OCI-LY7 (cell line): ENCODE data around the gene NEBL. TPM values are rescaled to one million over a fixed set of nuclear protein-coding genes. Genes with fewer than 3 reads are reported as not detected.

Experiments
- BruUV-seq: library from RNA; stranded (reverse); fragments of 400-500 nt; replicated peaks from 2 replicates; lab custom pipeline; 2021; lab: Mats Ljungman, UMichigan
- CTCF ChIA-PET: fragments of 300-600 bp; sonication (Branson Sonifier 250); formaldehyde crosslinking; loops from one replicate; lab custom pipeline; 2022; ENCODE audit warnings: antibody characterized with exemption; ENCODE audit not compliant: unreplicated experiment; lab: Charles Lee
- POLR2A ChIA-PET: fragments of 300-600 bp; sonication (Branson Sonifier 250); formaldehyde crosslinking; loops from one replicate; lab custom pipeline; 2022; ENCODE audit warnings: antibody characterized with exemption; lab: Charles Lee
- DNase-seq: peaks from one replicate; pipeline ENCODE4 v3.0.0-alpha.2; 2015; ENCODE audit warnings: low spot score
- H2AFZ ChIP-seq: fragments of 200-600 bp; sonication (generic), shearing (Covaris generic); 2 replicates; pipeline ENCODE4 v1.6.1; 2014; ENCODE audit warnings: mild to moderate bottlenecking, antibody characterized with exemption, low read length, moderate library complexity
- H3K27ac ChIP-seq: fragments of 200-600 bp; sonication (generic); 2 replicates; pipeline ENCODE4 v1.5.1; 2014; ENCODE audit warnings: mixed run types, low read depth, mild to moderate bottlenecking, moderate library complexity, low read length, inconsistent platforms; ENCODE audit not compliant: poor library complexity, severe bottlenecking
- H3K36me3 ChIP-seq: fragments of 200-600 bp; sonication (generic); 2 replicates; pipeline ENCODE4 v1.6.1; 2014; ENCODE audit warnings: mild to moderate bottlenecking, antibody characterized with exemption, low read length, moderate library complexity, mixed read lengths; ENCODE audit not compliant: insufficient read depth
- H3K4me1 ChIP-seq: fragments of 200-600 bp; sonication (generic); 2 replicates; pipeline ENCODE4 v1.5.1; 2014; ENCODE audit warnings: mild to moderate bottlenecking, low read length; ENCODE audit not compliant: insufficient read depth, poor library complexity, severe bottlenecking
- H3K4me2 ChIP-seq: fragments of 200-600 bp; sonication (generic); 2 replicates; pipeline ENCODE4 v1.6.1; 2014; ENCODE audit warnings: mild to moderate bottlenecking, low read length
- H3K4me3 ChIP-seq: fragments of 200-600 bp; sonication (generic); 2 replicates; pipeline ENCODE4 v1.5.1; 2014; ENCODE audit warnings: mild to moderate bottlenecking, low read depth, low read length; ENCODE audit not compliant: poor library complexity, severe bottlenecking
- H3K79me2 ChIP-seq: fragments of 200-600 bp; sonication (generic); 2 replicates; pipeline ENCODE4 v1.6.1; 2016; ENCODE audit warnings: low read depth, mild to moderate bottlenecking, low read length, moderate library complexity, mixed read lengths; ENCODE audit not compliant: insufficient read depth
- H3K9me2 ChIP-seq: fragments of 200-600 bp; sonication (generic); 2 replicates; pipeline ENCODE4 v1.6.1; 2016; ENCODE audit warnings: mild to moderate bottlenecking, low read length, mixed read lengths; ENCODE audit not compliant: insufficient read depth
- H3K9me3 ChIP-seq: fragments of 200-600 bp; sonication (generic); 2 replicates; pipeline ENCODE4 v1.6.1; 2014; ENCODE audit warnings: mild to moderate bottlenecking, mixed run types, low read length, mixed read lengths
- H4K20me1 ChIP-seq: fragments of 200-600 bp; sonication (generic); 2 replicates; pipeline ENCODE4 v1.6.1; 2014; ENCODE audit warnings: mild to moderate bottlenecking, antibody characterized with exemption, low read length, moderate library complexity, mixed read lengths; ENCODE audit not compliant: insufficient read depth
- EZH2phosphoT487 ChIP-seq: fragments of 200-600 bp; sonication (generic); IDR thresholded peaks from 2 replicates; pipeline ENCODE4 v1.6.1; 2018; ENCODE audit warnings: low read depth, borderline replicate concordance, mild to moderate bottlenecking, mixed run types, antibody characterized with exemption, low read length, moderate library complexity, mixed read lengths
- intact Hi-C: fragments of 100-400 bp; cut with micrococcal nuclease; formaldehyde crosslinking; loops from one replicate; pipeline ENCODE4 v1.10.0; 2022; ENCODE audit not compliant: unreplicated experiment
- total RNA-seq, 2 experiments: library from RNA; depleted of rRNA in 1 of 2; stranded (reverse); fragments of >200 nt in 1 of 2; shearing (Covaris generic) in 1 of 2; gene quantifications; 2 replicates each; pipeline ENCODE4 v1.2.3, GENCODE V29; 2014 to 2022
- TF ChIP-seq, protein P1 (sequence below): fragments of 200-600 bp; sonication (generic); conservative IDR thresholded peaks from 2 replicates; pipeline ENCODE4 v1.5.1; 2014; ENCODE audit warnings: mild to moderate bottlenecking, antibody characterized with exemption, low read length, moderate library complexity, mixed read lengths

NEBL gene
- total RNA-seq, 2 experiments from 2014 or later, result 1.1 TPM; not detected in 1

DNA sequence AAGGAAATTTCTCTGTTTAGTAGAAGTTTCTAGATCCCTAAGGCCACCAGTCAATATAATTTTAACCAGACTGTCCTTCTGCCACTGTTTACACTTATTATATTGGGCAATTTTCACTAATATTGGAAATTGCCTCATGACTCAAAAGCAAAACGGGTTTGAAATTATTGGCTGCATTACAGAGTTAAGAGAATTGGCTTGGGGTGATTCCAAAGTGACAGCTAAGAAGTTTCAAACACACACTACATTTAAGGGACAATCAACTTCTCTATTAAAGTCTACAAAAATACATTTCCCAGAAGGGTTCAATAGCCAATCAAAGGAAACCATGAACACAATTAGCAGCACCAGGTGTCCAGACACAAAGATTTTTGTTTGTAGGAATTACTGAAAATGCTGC is 111.9 kb downstream of the NEBL start:
- H2AFZ ChIP-seq, result no peak overlapping the region
- H3K36me3 ChIP-seq, result no peaks in the 10 kb centered on the region
- ChIA-PET POLR2A (no interaction called here), CTCF (no interaction called here)
- no peak overlapping the region for H3K4me2 ChIP-seq
- H3K9me2 ChIP-seq, result no peaks in the 10 kb centered on the region
- no peak overlapping the region for H3K4me3 ChIP-seq
- no peak overlapping the region for H3K27ac ChIP-seq
- intact Hi-C loops, result no loop called here
- no peak for DNase-seq
- H3K79me2 ChIP-seq, result no peaks in the 10 kb centered on the region
- no peaks in the 10 kb centered on the region for H4K20me1 ChIP-seq
- no peaks in the 10 kb centered on the region for H3K4me1 ChIP-seq
- TF ChIP-seq EZH2phosphoT487, result no peak
- TF ChIP-seq, protein P1, sequence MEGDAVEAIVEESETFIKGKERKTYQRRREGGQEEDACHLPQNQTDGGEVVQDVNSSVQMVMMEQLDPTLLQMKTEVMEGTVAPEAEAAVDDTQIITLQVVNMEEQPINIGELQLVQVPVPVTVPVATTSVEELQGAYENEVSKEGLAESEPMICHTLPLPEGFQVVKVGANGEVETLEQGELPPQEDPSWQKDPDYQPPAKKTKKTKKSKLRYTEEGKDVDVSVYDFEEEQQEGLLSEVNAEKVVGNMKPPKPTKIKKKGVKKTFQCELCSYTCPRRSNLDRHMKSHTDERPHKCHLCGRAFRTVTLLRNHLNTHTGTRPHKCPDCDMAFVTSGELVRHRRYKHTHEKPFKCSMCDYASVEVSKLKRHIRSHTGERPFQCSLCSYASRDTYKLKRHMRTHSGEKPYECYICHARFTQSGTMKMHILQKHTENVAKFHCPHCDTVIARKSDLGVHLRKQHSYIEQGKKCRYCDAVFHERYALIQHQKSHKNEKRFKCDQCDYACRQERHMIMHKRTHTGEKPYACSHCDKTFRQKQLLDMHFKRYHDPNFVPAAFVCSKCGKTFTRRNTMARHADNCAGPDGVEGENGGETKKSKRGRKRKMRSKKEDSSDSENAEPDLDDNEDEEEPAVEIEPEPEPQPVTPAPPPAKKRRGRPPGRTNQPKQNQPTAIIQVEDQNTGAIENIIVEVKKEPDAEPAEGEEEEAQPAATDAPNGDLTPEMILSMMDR, result no peak
- no TSS peak for BruUV-seq
- H3K9me3 ChIP-seq, result no peaks in the 10 kb centered on the region

DNA sequence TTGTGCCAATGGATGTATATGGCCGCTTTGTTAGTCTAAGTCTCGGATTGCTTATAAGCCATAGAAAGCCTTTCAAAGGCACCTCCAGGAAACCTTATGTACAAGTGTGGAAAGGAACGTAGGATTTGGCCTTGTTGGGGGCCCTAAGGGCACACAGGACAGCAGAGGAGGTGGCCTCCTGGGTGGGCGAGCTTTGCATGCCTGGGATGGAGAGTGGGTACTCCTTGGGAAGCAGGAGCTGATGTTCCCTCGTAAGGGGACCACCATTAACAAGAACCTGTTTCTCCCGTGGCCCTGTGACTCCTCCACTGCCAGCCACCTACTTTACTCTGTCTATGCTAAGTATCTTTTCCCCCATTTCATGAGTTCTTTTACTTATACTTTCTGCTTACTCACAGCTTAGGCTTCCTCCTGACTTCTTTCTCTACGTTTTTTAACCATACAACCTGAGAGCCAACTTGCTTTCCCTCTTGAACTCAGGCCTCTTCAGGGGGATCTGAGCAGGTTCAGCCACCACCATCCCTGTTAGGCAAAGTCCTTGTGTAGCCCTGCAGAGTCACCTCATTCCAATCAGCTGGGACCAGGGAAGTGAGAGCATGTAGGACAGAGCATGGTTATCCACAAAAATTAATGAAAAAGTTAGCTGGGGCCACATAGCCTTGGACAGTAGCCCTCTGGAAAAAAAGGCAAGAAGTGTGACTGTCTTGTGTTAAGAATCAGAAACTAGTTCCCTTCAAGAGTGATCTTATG is 118.9 kb downstream of the NEBL start:
- ChIA-PET CTCF (no interaction called here), POLR2A (interaction anchor here (0.6 kb wide), 1 partner anchor 167 kb away, joined by 3 read pairs; no protein-coding TSS in a partner anchor)
- Histone ChIP-seq H3K9me3 (no peaks in the 10 kb centered on the region), H3K36me3 (no peaks in the 10 kb centered on the region), H3K4me3 (no peak overlapping the region), H2AFZ (no peak overlapping the region), H3K9me2 (no peaks in the 10 kb centered on the region), H3K79me2 (no peaks in the 10 kb centered on the region), H3K4me2 (no peak overlapping the region), H3K4me1 (no peaks in the 10 kb centered on the region), H4K20me1 (no peaks in the 10 kb centered on the region), H3K27ac (no peak overlapping the region)
- no TSS peak for BruUV-seq
- intact Hi-C loops, result loop anchor here (5.0 kb wide), 1 partner anchor 1244 kb away; no protein-coding TSS in a partner anchor
- no peak for TF ChIP-seq EZH2phosphoT487
- TF ChIP-seq, protein P1, result no peak
- DNase-seq, result no peak
